NT2/D1 (cell line): ENCODE data around the gene AQR.
"Not testable (repeated sequence)": the region's sequence is repeated elsewhere in the genome, so short reads cannot be mapped to it uniquely, and the experiment has no call there.

Experiments
- DNase-seq: peaks from one replicate; pipeline ENCODE4 v3.0.0-alpha.2; 2011; ENCODE audit warnings: low read depth, low spot score
- H3K27me3 ChIP-seq: 2 replicates; pipeline ENCODE4 v1.6.0; 2011; ENCODE audit warnings: mild to moderate bottlenecking; ENCODE audit not compliant: insufficient read length, insufficient read depth
- H3K36me3 ChIP-seq: 2 replicates; pipeline ENCODE4 v1.6.1; 2011; ENCODE audit warnings: mild to moderate bottlenecking, low read length, mixed read lengths; ENCODE audit not compliant: insufficient read depth, insufficient read length
- H3K4me1 ChIP-seq: 2 replicates; pipeline ENCODE4 v1.5.1; 2011; ENCODE audit not compliant: insufficient read depth, insufficient read length
- H3K4me3 ChIP-seq: 2 replicates; pipeline ENCODE4 v1.5.1; 2011; ENCODE audit warnings: low read depth; ENCODE audit not compliant: insufficient read length
- H3K9ac ChIP-seq: 2 replicates; pipeline ENCODE4 v1.6.0; 2011; ENCODE audit warnings: low read depth; ENCODE audit not compliant: insufficient read length
- H3K9me3 ChIP-seq: 2 replicates; pipeline ENCODE4 v1.5.1; 2011; ENCODE audit warnings: mild to moderate bottlenecking, low read length; ENCODE audit not compliant: insufficient read depth
- SUZ12 ChIP-seq: IDR thresholded peaks from 2 replicates; pipeline ENCODE4 v1.6.1; 2011; ENCODE audit not compliant: insufficient read length, insufficient read depth; ENCODE audit errors: extremely low read depth
- YY1 ChIP-seq: IDR thresholded peaks from 2 replicates; pipeline ENCODE4 v1.6.1; 2011; ENCODE audit not compliant: insufficient read length, insufficient read depth
- ZNF274 ChIP-seq: IDR thresholded peaks from 2 replicates; pipeline ENCODE4 v1.6.1; 2011; ENCODE audit warnings: mild to moderate bottlenecking, low read depth, low read length

The AQR gene

DNA sequence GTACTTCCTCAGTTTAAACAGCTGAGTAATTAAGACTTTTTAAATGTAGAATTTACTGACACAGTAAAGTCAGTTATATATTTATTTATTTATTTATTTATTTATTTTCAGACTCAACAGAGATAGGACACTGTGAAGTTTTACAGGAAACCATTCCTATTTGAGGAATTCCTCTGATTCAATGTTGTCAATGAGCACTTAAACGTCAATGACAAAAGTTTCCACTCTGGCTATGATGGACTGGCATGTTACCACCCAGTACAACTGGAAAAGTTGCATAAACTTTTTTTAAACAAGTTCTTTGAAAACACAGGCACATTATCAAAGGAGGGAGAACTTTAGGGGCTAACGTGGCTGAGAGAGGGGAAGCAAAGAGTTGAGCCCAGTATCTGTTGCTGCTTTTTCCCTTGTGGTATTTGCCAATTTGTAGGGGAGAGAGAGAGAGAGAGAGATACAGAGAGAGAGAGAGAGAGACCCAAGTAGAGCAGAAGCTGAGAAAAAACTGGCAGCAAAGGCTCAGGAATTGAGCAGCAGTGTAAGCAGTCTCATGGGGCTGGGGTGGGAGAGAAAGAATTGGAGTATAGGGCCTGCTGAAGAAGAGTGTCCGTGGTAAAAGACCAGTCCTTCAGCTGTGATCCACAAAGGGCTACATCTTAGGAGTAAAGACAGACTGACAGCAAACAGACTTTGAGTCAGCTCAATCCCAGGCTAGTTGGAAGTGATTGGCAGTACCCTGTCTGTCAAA is 155.9 kb downstream of the AQR start:
- H3K27me3 ChIP-seq = no peaks in the 10 kb centered on the region
- no peak overlapping the region for H3K9ac ChIP-seq
- H3K4me3 ChIP-seq = no peak overlapping the region
- no peaks in the 10 kb centered on the region for H3K36me3 ChIP-seq
- no peak for DNase-seq
- H3K4me1 ChIP-seq = no peaks in the 10 kb centered on the region
- no peaks in the 10 kb centered on the region for H3K9me3 ChIP-seq
- TF ChIP-seq YY1 = no peak
- no peak for TF ChIP-seq SUZ12
- no peak for TF ChIP-seq ZNF274

DNA sequence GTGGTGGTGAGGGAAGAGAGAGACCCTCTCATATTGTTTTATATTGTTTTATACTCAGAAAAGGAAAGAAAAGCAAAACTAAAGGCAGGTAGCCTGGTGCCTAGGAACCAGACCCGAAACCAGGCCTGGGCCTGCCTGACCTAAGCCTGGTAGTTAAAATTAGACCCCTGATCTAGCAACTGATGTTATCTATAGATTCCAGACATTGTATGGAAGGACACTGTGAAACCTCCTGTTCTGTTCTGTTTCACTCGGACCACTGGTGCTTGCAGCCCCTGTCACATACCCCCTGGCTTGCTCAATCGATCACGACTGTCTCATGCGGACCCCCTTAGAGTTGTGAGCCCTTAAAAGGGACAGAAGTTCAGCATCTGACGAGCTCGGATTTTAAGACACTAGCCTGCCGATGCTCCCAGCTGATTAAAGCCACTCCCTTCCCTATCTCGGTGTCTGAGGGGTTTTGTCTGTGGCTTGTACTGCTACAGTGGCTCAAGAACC is 156.6 kb downstream of the AQR start:
- H3K9me3 ChIP-seq, H3K9ac ChIP-seq, H3K4me3 ChIP-seq, DNase-seq, H3K4me1 ChIP-seq, H3K27me3 ChIP-seq, H3K36me3 ChIP-seq: not testable (repeated sequence)

DNA sequence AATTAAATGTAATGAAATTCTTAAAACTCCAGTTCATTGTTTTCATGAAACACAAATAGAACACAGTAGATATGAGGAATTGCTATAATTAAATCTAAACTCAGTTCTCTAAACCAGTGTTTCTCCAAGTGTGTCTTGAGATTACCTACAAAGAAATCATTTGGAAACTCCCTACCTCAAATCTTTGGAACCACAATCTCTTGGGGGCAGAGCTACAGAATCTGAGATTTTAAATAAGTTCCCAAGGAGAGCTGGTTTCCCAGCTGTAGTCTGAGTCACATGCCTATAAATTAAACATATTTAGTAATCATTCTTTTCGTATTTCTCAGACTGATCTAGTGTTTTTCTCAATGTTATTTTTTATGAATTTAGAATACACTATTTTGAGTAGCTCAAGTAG is 157.2 kb downstream of the AQR start:
- TF ChIP-seq SUZ12 = no peak
- no peak for TF ChIP-seq YY1
- TF ChIP-seq ZNF274 = no peak
- Histone ChIP-seq H3K4me1 (no peaks in the 10 kb centered on the region), H3K36me3 (no peaks in the 10 kb centered on the region), H3K27me3 (no peaks in the 10 kb centered on the region), H3K9me3 (no peaks in the 10 kb centered on the region), H3K9ac (no peak overlapping the region), H3K4me3 (no peak overlapping the region)
- DNase-seq = no peak

DNA sequence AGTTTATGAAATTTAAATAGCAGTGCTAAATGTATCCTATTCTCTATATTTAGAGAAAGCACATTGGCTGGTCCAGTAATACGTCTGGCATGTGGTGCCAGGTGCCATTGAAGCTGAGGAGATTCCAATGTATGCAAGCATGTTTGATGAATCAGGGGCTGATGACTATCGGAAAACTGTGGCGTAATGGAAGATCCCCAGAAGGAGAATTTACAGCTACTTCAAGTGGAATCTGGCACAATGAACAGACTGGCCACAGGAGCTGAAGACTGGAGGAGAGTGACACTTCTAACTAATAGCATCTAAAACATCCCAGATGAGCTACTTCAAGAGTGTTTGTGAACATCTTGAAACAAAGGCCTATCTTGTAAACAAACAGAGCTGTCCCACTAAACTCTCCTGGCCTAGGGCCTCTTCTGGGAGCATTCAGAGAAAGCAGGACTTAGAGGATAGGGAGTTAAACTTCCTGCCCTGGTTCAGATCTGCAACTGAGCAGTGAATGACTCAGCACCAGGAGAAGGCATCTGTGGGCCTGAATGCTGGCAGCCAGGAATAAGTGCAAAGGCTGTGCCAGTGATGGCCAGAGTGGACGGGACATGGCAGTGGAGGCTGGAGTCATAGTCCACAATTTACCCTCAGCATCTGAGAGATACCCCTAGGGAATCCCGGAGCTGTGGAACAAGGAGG is 159.0 kb downstream of the AQR start:
- Histone ChIP-seq H3K9ac (no peak overlapping the region), H3K36me3 (no peaks in the 10 kb centered on the region), H3K4me3 (no peak overlapping the region)

DNA sequence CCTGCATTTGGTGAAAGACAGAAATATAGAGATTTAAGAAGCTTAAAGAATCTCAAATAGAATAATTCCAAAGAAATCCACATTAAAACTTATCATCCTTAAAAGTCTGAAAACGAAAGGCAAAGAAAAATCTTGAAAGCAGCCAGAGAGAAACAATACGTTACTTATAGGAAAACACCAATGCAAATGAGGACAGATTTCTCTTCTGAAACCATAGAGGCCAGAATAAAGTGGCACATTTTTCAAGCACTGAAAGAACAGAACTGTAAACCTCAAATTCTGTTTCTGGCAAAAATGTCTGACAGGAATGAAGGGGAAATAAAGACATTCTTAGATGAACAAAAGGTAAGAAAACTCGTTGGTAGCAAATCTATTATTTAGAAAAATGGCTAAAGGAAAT is 160.4 kb downstream of the AQR start:
- Histone ChIP-seq H3K4me3 (no peak overlapping the region), H3K9me3 (no peaks in the 10 kb centered on the region), H3K4me1 (no peaks in the 10 kb centered on the region), H3K36me3 (no peaks in the 10 kb centered on the region), H3K27me3 (no peaks in the 10 kb centered on the region), H3K9ac (no peak overlapping the region)
- DNase-seq = no peak
- TF ChIP-seq ZNF274 (no peak), YY1 (no peak), SUZ12 (no peak)

More for the DNA sequence above, 159.0 kb downstream of the AQR start:
- Histone ChIP-seq H3K9me3 (no peaks in the 10 kb centered on the region), H3K4me1 (no peaks in the 10 kb centered on the region), H3K27me3 (no peaks in the 10 kb centered on the region)
- TF ChIP-seq SUZ12 = no peak
- no peak for TF ChIP-seq YY1
- TF ChIP-seq ZNF274 = no peak
- DNase-seq = no peak

DNA sequence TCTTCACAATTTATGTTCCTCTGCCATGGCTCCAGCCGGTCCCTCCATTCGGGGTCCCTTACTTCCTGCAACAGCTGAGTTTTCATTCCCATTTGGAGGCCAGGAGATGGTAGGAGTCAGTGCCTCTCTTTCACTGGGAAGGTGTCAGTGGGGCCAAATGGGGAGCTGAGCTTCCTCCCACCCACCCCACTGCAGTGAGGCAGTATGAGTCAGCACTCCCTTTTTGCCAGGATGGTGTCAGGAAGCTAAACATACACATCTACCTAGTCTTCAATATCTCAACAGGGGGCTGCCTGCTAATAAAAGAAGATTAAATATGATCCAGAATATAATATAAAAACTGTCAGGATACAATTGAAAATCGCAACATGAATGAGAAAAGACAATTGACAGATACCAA is 161.5 kb downstream of the AQR start:
- Histone ChIP-seq H3K9me3 (no peaks in the 10 kb centered on the region), H3K4me1 (no peaks in the 10 kb centered on the region), H3K4me3 (no peak overlapping the region), H3K27me3 (no peaks in the 10 kb centered on the region), H3K9ac (no peak overlapping the region), H3K36me3 (no peaks in the 10 kb centered on the region)
- no peak for DNase-seq
- TF ChIP-seq SUZ12 (no peak), ZNF274 (no peak), YY1 (no peak)

DNA sequence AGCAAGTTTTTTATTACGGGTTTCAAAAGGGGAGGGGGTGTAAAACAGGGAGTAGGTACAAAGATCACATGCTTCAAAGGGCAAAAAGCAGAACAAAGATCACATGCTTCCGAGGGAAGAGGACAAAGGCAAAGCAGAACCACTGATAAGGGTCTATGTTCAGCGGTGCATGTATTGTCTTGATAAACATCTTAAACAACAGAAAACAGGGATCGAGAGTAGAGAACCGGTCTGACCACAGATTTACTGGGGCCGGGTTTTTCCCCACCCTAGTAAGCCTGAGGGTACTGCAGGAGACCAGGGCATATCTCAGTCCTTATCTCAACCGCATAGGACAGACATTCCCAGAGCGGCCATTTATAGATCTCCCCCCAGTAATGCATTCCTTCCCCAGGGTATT is 162.3 kb downstream of the AQR start:
- not testable (repeated sequence) for H3K9me3 ChIP-seq, H3K27me3 ChIP-seq, H3K4me1 ChIP-seq, H3K36me3 ChIP-seq, DNase-seq, H3K9ac ChIP-seq, H3K4me3 ChIP-seq

DNA sequence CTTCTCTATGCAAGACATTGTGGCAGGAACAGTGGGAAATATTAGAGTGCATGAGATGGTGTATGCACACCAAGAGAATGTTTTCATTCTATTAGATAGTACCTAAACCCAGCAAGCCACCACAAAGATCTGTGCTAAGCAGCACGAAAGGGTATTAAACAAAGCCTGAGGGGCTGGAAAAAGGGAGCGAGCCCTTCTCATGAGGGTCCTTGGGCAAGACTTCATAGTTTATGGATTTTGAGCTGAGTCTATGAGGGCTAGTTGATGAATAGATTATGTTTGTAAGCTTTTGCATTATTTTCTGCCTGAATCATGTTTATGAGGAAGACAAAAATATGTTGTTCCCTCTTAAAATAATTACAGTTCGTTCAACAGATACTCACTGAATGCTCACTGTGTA is 164.8 kb downstream of the AQR start:
- TF ChIP-seq YY1 = no peak
- no peak for TF ChIP-seq SUZ12
- TF ChIP-seq ZNF274 = no peak
- H3K27me3 ChIP-seq = no peaks in the 10 kb centered on the region
- H3K4me3 ChIP-seq = no peak overlapping the region
- DNase-seq = no peak
- no peaks in the 10 kb centered on the region for H3K4me1 ChIP-seq
- H3K9me3 ChIP-seq = no peaks in the 10 kb centered on the region
- no peaks in the 10 kb centered on the region for H3K36me3 ChIP-seq
- no peak overlapping the region for H3K9ac ChIP-seq
